Fibroblast of villous mesenchyme (primary cell): ENCODE results near the gene CRELD2. TPM values are rescaled to one million over a fixed set of nuclear protein-coding genes. Genes with fewer than 3 reads are reported as not detected.

ENCODE experiments used
- DNase-seq: peaks from one replicate; pipeline ENCODE4 v3.0.0-alpha.2; 2010; ENCODE audit warnings: low read depth
- H3K4me3 ChIP-seq: 2 replicates; pipeline ENCODE4 v1.5.1; 2011; ENCODE audit warnings: low read depth, mild to moderate bottlenecking, low read length
- CTCF ChIP-seq: IDR thresholded peaks from 2 replicates; pipeline ENCODE4 v1.5.1; 2012; ENCODE audit warnings: low read depth, mild to moderate bottlenecking, low read length; ENCODE audit not compliant: insufficient read depth
- total RNA-seq: library from RNA; depleted of rRNA; stranded (reverse); fragments of >200 nt; gene quantifications from 2 replicates; pipeline ENCODE4 v1.2.3, GENCODE V29; 2012

Gene CRELD2
- total RNA-seq, 1 donor: 53.1 TPM

GRCh38 chr22:49905465-49905864, 13.0 kb upstream of the CRELD2 start:
- no peak for TF ChIP-seq CTCF

GRCh38 chr22:49906071-49906798, 12.2 kb upstream of the CRELD2 start:
- TF ChIP-seq CTCF: no peak
- DNase-seq: no peak
- no peak overlapping the region for H3K4me3 ChIP-seq

More at GRCh38 chr22:49905465-49905864, 13.0 kb upstream of the CRELD2 start:
- H3K4me3 ChIP-seq: no peak overlapping the region
- no peak for DNase-seq

GRCh38 chr22:49906799-49907290, 11.6 kb upstream of the CRELD2 start:
- no peak for TF ChIP-seq CTCF
- DNase-seq: no peak
- H3K4me3 ChIP-seq: no peak overlapping the region

- TF ChIP-seq CTCF: no peak
- no peak overlapping the region for H3K4me3 ChIP-seq
- DNase-seq: no peak
These were observed 10.6 kb upstream of the CRELD2 start for GRCh38 chr22:49907807-49908206.

- no peak for DNase-seq
- no peak overlapping the region for H3K4me3 ChIP-seq
- no peak for TF ChIP-seq CTCF
These were observed 8.8 kb upstream of the CRELD2 start for GRCh38 chr22:49909476-49910205.

GRCh38 chr22:49910229-49911155, 7.9 kb upstream of the CRELD2 start:
- TF ChIP-seq CTCF: no peak
- DNase-seq: no peak
- H3K4me3 ChIP-seq: no peak overlapping the region
